ENCODE data around the gene POMC. TPM values are rescaled to one million over a fixed set of nuclear protein-coding genes. Genes with fewer than 3 reads are reported as not detected.
"Not testable (repeated sequence)": the region's sequence is repeated elsewhere in the genome, so short reads cannot be mapped to it uniquely, and the experiment has no call there.

The POMC gene
- total RNA-seq, 3 donors from 2014 or later (not counting 1 experiment from before 2014, with no cell fraction given), result 4.9 to 6.6 (median 6.0) TPM

DNA sequence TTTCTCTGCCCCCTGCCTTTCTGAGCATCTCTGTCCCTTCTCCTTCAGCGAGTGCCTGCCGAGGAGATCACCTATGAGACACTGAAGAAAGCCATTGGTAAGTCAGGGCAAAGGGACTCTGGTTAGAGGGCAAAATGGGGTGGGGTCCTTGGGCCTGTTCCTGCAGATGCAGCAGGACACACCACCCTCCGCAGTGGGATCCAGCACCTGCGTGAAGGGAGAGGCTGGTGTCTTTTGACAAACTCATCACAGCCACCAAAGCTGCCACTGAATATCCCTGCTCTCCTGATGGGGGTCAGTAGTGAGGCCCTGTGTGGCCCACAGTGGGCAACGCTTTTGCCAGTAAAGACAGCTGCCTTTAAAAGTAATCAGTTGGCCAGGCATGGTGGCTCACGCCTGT lies 18.7 kb downstream of the POMC start:
- TF ChIP-seq, protein P1, sequence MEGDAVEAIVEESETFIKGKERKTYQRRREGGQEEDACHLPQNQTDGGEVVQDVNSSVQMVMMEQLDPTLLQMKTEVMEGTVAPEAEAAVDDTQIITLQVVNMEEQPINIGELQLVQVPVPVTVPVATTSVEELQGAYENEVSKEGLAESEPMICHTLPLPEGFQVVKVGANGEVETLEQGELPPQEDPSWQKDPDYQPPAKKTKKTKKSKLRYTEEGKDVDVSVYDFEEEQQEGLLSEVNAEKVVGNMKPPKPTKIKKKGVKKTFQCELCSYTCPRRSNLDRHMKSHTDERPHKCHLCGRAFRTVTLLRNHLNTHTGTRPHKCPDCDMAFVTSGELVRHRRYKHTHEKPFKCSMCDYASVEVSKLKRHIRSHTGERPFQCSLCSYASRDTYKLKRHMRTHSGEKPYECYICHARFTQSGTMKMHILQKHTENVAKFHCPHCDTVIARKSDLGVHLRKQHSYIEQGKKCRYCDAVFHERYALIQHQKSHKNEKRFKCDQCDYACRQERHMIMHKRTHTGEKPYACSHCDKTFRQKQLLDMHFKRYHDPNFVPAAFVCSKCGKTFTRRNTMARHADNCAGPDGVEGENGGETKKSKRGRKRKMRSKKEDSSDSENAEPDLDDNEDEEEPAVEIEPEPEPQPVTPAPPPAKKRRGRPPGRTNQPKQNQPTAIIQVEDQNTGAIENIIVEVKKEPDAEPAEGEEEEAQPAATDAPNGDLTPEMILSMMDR (IDR thresholded peaks at IDR 0.05), result no peak
- H3K27ac Mint-ChIP-seq, result no peak overlapping the region
- ATAC-seq (no peak), DNase-seq (no peak)
- H3K27me3 ChIP-seq (ENCODE audit: control insufficient read depth, insufficient read depth, low read length), result no peaks in the 10 kb centered on the region
- 84% methylated on average over 6 of the region's 6 CpGs for WGBS (ENCODE audit: insufficient coverage)
- H3K4me1 ChIP-seq (ENCODE audit: control insufficient read depth, insufficient read depth, low read length), result no peaks in the 10 kb centered on the region
- peaks cover 6 to 15% of the 10 kb centered on the region in 2 donors for H3K4me1 Mint-ChIP-seq
- intact Hi-C loops (cut with micrococcal nuclease), result no loop called here
- H3K27ac ChIP-seq (ENCODE audit: low read length), result no peak overlapping the region
- H3K9me3 Mint-ChIP-seq, result no peaks in the 10 kb centered on the region
- H3K4me3 Mint-ChIP-seq, result no peak overlapping the region
- no peaks in the 10 kb centered on the region for H3K36me3 ChIP-seq (ENCODE audit: control insufficient read depth, insufficient read depth, low read length)
- peaks cover 10 to 15% of the 10 kb centered on the region in 2 donors for H3K27me3 Mint-ChIP-seq (ENCODE audit: low read depth in 2 of 2)
- no peaks in the 10 kb centered on the region for H3K9me3 ChIP-seq (ENCODE audit: control insufficient read depth, insufficient read depth, low read length)
- no peak overlapping the region for H3K4me3 ChIP-seq (ENCODE audit: low read length)
- H3K36me3 Mint-ChIP-seq, result no peaks in the 10 kb centered on the region

DNA sequence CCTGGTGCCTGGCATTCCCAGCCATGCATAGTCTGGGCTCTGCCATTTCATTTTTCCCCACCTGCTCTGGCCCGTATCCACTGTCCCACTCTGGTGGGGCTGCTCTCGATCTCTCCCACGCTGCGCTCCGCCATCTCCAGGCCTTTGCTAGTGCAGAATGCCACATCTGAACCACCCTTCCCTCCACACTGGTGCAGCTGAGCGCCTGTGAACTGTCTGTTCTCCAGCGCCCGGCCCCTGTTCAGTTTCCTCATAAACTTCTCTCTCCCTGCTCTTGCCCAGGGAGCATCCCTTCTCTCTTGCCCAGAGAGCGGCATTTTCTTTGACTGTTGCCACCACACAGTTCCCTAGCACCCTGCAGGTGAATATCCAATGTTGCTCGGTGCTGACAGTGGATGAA lies 21.5 kb downstream of the POMC start:
- DNase-seq (no peak), ATAC-seq (no peak)
- Mint-ChIP-seq H3K36me3 (no peaks in the 10 kb centered on the region), H3K9me3 (no peaks in the 10 kb centered on the region), H3K4me1 (peaks cover 6 to 15% of the 10 kb centered on the region in 2 donors), H3K27me3 (ENCODE audit: low read depth in 2 of 2) (peaks cover 5 to 15% of the 10 kb centered on the region in 2 donors), H3K27ac (no peak overlapping the region), H3K4me3 (no peak overlapping the region)
- Histone ChIP-seq H3K36me3 (ENCODE audit: control insufficient read depth, insufficient read depth, low read length) (no peaks in the 10 kb centered on the region), H3K27me3 (ENCODE audit: control insufficient read depth, insufficient read depth, low read length) (no peaks in the 10 kb centered on the region), H3K4me3 (ENCODE audit: low read length) (no peak overlapping the region), H3K4me1 (ENCODE audit: control insufficient read depth, insufficient read depth, low read length) (no peaks in the 10 kb centered on the region), H3K27ac (ENCODE audit: low read length) (no peak overlapping the region), H3K9me3 (ENCODE audit: control insufficient read depth, insufficient read depth, low read length) (no peaks in the 10 kb centered on the region)
- intact Hi-C loops (cut with micrococcal nuclease), result no loop called here
- 93% methylated on average over 10 of the region's 10 CpGs for WGBS (ENCODE audit: insufficient coverage)
- TF ChIP-seq, protein P1 (IDR thresholded peaks at IDR 0.05), result no peak

DNA sequence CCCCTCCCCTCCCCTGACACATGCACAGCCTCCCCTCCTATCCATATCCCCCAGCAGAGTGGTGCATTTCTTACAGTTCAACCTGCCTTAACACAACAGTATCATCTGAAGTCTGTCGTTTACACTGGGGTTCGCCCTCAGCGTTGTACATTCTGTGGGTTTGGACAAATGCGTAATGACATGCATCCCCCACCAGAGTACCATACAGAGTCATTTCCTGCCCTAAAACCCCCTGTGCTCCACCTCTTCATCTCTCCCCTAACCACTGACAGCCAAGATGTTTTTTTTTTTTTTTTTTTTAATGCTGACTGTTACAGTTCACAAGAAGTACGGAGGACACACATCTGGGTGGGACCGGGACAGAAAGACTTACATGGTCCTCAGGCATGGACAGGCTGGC lies 22.6 kb downstream of the POMC start:
- TF ChIP-seq, protein P1 (IDR thresholded peaks at IDR 0.05), result no peak
- Histone ChIP-seq H3K9me3 (ENCODE audit: control insufficient read depth, insufficient read depth, low read length) (no peaks in the 10 kb centered on the region), H3K4me3 (ENCODE audit: low read length) (no peak overlapping the region), H3K27me3 (ENCODE audit: control insufficient read depth, insufficient read depth, low read length) (no peaks in the 10 kb centered on the region), H3K4me1 (ENCODE audit: control insufficient read depth, insufficient read depth, low read length) (no peaks in the 10 kb centered on the region), H3K27ac (ENCODE audit: low read length) (no peak overlapping the region), H3K36me3 (ENCODE audit: control insufficient read depth, insufficient read depth, low read length) (no peaks in the 10 kb centered on the region)
- Mint-ChIP-seq H3K27me3 (ENCODE audit: low read depth in 2 of 2) (peaks cover 5 to 15% of the 10 kb centered on the region in 2 donors), H3K36me3 (no peaks in the 10 kb centered on the region), H3K4me1 (peaks cover 6 to 15% of the 10 kb centered on the region in 2 donors), H3K9me3 (no peaks in the 10 kb centered on the region), H3K4me3 (no peak overlapping the region), H3K27ac (no peak overlapping the region)
- intact Hi-C loops (cut with micrococcal nuclease), result no loop called here
- peak in 1 of 2 donors; percentile 42 for DNase-seq
- peak; percentile 69 to 94 (median 93) for ATAC-seq
- 31% methylated on average over 6 of the region's 6 CpGs for WGBS (ENCODE audit: insufficient coverage)

DNA sequence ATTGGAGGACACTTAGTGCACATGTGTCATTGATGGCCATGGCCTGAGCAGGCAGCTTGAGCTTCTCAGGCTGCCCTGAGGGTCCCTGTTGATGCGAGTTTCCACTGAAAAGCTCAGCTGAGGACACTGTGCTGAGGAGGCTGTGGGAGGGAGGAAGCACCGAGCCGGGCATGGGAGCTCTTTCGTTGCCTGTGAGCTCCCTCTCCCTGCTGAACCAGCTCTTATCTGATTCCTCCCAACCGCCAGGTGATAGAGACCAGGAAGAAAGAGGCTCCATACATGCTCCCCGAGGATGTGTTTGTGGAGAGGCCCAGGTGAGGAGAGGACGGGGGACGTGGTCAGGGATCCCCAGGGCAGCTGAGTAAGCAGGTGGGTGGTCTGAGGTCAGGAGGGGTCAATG lies 27.3 kb downstream of the POMC start:
- H3K4me1 Mint-ChIP-seq, result peaks cover 5 to 10% of the 10 kb centered on the region in 2 donors
- Histone ChIP-seq H3K36me3 (ENCODE audit: control insufficient read depth, insufficient read depth, low read length) (no peaks in the 10 kb centered on the region), H3K27ac (ENCODE audit: low read length) (no peak overlapping the region), H3K4me3 (ENCODE audit: low read length) (no peak overlapping the region), H3K4me1 (ENCODE audit: control insufficient read depth, insufficient read depth, low read length) (no peaks in the 10 kb centered on the region), H3K9me3 (ENCODE audit: control insufficient read depth, insufficient read depth, low read length) (no peaks in the 10 kb centered on the region), H3K27me3 (ENCODE audit: control insufficient read depth, insufficient read depth, low read length) (no peaks in the 10 kb centered on the region)
- peaks cover 9 to 24% of the 10 kb centered on the region in 2 donors for H3K27me3 Mint-ChIP-seq (ENCODE audit: low read depth in 2 of 2)
- no peak for ATAC-seq
- H3K9me3 Mint-ChIP-seq, result no peaks in the 10 kb centered on the region
- TF ChIP-seq, protein P1 (IDR thresholded peaks at IDR 0.05), result no peak
- no peak overlapping the region for H3K27ac Mint-ChIP-seq
- H3K4me3 Mint-ChIP-seq, result no peak overlapping the region
- 88% methylated on average over 8 of the region's 8 CpGs for WGBS (ENCODE audit: insufficient coverage)
- H3K36me3 Mint-ChIP-seq, result no peaks in the 10 kb centered on the region
- DNase-seq, result no peak
- intact Hi-C loops (cut with micrococcal nuclease), result no loop called here

DNA sequence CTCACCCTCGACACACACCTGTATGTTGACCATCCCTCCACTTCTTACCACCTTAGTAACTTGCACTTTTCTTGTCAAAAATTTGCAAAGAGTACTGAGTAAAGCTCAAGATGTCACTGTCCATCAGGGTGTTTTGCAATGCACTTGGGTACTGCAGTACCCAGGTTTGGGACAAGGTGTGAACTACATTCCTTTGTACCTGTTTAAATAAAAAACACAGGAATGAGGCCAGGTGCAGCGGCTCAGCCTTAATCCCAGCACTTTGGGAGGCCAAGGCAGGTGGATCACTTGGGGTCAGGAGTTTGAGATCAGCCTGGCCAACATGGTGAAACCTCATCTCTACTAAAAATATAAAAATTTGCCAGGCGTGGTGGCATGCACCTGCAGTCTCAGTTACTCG lies 27.8 kb downstream of the POMC start:
- DNase-seq; H3K27ac ChIP-seq (ENCODE audit: low read length); H3K27me3 ChIP-seq (ENCODE audit: control insufficient read depth, insufficient read depth, low read length); H3K9me3 ChIP-seq (ENCODE audit: control insufficient read depth, insufficient read depth, low read length); H3K27ac Mint-ChIP-seq; H3K4me3 Mint-ChIP-seq; H3K4me1 ChIP-seq (ENCODE audit: control insufficient read depth, insufficient read depth, low read length); H3K4me1 Mint-ChIP-seq; H3K4me3 ChIP-seq (ENCODE audit: low read length); H3K36me3 ChIP-seq (ENCODE audit: control insufficient read depth, insufficient read depth, low read length); intact Hi-C loops (cut with micrococcal nuclease); H3K36me3 Mint-ChIP-seq; H3K9me3 Mint-ChIP-seq; ATAC-seq: not testable (repeated sequence)
- 86% methylated on average over 4 of the region's 4 CpGs for WGBS (ENCODE audit: insufficient coverage)
- peaks cover 14 to 23% of the 10 kb centered on the region in 2 donors for H3K27me3 Mint-ChIP-seq (ENCODE audit: low read depth in 2 of 2)
